ENCODE measurements around the gene GNAQ.

GRCh38 chr9:77825361-77825760 lies 206.2 kb downstream of the GNAQ start:
- TF ChIP-seq CTCF (optimal IDR thresholded peaks at IDR 0.05 in 1 of 3, IDR thresholded peaks at IDR 0.05 in 1 of 3, conservative IDR thresholded peaks at IDR 0.05 in 1 of 3; ENCODE audit: extremely low read depth in 1 of 3, insufficient read depth in 2 of 3, low read length in 3 of 3) = no peak
- TF ChIP-seq EZH2 (IDR thresholded peaks at IDR 0.05; ENCODE audit: low read length) = no peak

Data from keratinocyte (primary cell).